Measurements from ENCODE around the gene SYT7. TPM values are rescaled to one million over a fixed set of nuclear protein-coding genes. Genes with fewer than 3 reads are reported as not detected.
A peak's percentile ranks its signal among the peaks of the same experiment; 100 is the strongest.

Gene SYT7
- total RNA-seq, 2 donors from 2014 or later, result 2.0 to 3.4 TPM

DNA sequence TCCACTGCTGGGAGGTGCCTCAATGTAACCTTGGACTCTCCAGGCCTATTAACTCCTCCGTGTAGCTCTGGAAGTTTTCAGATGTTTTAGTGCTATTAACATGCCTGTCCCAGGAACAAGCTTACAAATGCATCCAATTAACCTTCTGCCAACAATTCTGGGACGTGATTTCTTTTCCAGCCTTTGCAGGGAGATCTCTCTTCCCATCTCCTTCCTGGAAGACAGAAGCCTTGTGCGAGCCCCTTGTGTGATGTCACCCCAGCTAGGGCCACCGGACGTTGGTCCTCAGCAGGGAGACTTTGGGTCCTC lies 47.7 kb upstream of the SYT7 start:
- Histone ChIP-seq H3K9ac (ENCODE audit: extremely low read depth, low read length, poor library complexity, severe bottlenecking) (no peak overlapping the region), H3K27ac (ENCODE audit: low read depth, low read length) (no peak overlapping the region), H3K27me3 (ENCODE audit: control insufficient read depth, insufficient read depth, low read length, poor library complexity, severe bottlenecking) (no peaks in the 10 kb centered on the region), H3K4me3 (ENCODE audit: low read length) (no peak overlapping the region), H3K4me1 (ENCODE audit: control insufficient read depth, insufficient read depth, low read length) (no peaks in the 10 kb centered on the region), H3K9me3 (ENCODE audit: control insufficient read depth, low read length) (no peaks in the 10 kb centered on the region), H3K36me3 (ENCODE audit: control insufficient read depth, insufficient read depth, low read length) (no peaks in the 10 kb centered on the region)
- WGBS, 2 experiments (ENCODE audit: insufficient coverage in 1 of 2, insufficient read length in 1 of 2), result 86 to 90% methylated on average over 1 to 5 of the region's 5 CpGs
- no peak for DNase-seq
- H3K4me1 Mint-ChIP-seq, result peaks cover 9% of the 10 kb centered on the region
- H3K27me3 Mint-ChIP-seq (ENCODE audit: insufficient read depth), result no peaks in the 10 kb centered on the region
- no peaks in the 10 kb centered on the region for H3K36me3 Mint-ChIP-seq (ENCODE audit: low read depth)
- no peak overlapping the region for H3K4me3 Mint-ChIP-seq
- TF ChIP-seq, protein P1, sequence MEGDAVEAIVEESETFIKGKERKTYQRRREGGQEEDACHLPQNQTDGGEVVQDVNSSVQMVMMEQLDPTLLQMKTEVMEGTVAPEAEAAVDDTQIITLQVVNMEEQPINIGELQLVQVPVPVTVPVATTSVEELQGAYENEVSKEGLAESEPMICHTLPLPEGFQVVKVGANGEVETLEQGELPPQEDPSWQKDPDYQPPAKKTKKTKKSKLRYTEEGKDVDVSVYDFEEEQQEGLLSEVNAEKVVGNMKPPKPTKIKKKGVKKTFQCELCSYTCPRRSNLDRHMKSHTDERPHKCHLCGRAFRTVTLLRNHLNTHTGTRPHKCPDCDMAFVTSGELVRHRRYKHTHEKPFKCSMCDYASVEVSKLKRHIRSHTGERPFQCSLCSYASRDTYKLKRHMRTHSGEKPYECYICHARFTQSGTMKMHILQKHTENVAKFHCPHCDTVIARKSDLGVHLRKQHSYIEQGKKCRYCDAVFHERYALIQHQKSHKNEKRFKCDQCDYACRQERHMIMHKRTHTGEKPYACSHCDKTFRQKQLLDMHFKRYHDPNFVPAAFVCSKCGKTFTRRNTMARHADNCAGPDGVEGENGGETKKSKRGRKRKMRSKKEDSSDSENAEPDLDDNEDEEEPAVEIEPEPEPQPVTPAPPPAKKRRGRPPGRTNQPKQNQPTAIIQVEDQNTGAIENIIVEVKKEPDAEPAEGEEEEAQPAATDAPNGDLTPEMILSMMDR (conservative IDR thresholded peaks at IDR 0.05), result no peak
- no peaks in the 10 kb centered on the region for H3K9me3 Mint-ChIP-seq
- H3K27ac Mint-ChIP-seq, result no peak overlapping the region

DNA sequence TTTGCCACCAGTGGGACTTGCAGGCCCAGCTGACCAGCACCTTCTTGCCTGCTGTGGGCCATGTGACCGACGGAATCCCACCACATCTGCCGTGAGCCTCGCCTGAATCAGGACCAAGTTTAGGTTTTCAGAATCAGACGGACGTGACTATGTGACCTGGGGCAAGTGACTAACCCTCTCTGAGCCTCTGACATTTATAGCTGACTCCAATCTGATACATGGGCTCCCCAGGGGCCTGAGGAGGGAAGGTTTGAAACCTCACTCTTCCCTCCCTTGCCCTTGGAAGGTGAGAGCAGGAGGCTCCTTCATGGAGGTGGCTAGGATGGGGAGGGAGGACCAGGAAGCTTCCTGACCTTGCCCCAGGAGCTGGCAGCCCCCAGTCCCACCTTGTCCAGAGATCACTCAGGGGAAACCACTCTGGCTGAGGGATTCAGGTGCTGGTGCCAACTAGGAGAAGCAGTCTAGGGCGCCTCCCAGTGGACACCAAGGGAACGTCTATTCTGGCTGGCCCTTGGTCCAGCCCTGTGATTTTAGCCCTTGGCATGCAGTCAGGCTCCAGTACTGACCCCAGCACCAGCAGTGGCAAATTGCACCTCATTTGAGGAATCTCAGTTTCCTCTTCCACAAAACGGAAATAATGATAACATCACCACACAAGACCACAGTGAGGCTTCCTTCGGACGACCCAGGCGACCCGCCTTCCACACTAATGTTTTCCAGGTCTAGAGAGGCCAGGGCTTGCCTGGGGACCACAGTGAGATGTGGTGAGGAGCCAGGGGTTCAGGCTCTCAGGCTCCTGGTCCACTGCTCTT lies 47.2 kb upstream of the SYT7 start:
- no peaks in the 10 kb centered on the region for H3K27me3 ChIP-seq (ENCODE audit: control insufficient read depth, insufficient read depth, low read length, poor library complexity, severe bottlenecking)
- DNase-seq, result peak; percentile 93
- H3K36me3 ChIP-seq (ENCODE audit: control insufficient read depth, insufficient read depth, low read length), result no peaks in the 10 kb centered on the region
- H3K27ac ChIP-seq (ENCODE audit: low read depth, low read length), result no peak overlapping the region
- Mint-ChIP-seq H3K4me3 (no peak overlapping the region), H3K27me3 (ENCODE audit: insufficient read depth) (no peaks in the 10 kb centered on the region), H3K9me3 (no peaks in the 10 kb centered on the region), H3K36me3 (ENCODE audit: low read depth) (no peaks in the 10 kb centered on the region), H3K27ac (no peak overlapping the region), H3K4me1 (peaks cover 9% of the 10 kb centered on the region)
- no peaks in the 10 kb centered on the region for H3K9me3 ChIP-seq (ENCODE audit: control insufficient read depth, low read length)
- H3K9ac ChIP-seq (ENCODE audit: extremely low read depth, low read length, poor library complexity, severe bottlenecking), result no peak overlapping the region
- no peaks in the 10 kb centered on the region for H3K4me1 ChIP-seq (ENCODE audit: control insufficient read depth, insufficient read depth, low read length)
- H3K4me3 ChIP-seq (ENCODE audit: low read length), result no peak overlapping the region
- TF ChIP-seq, protein P1 (conservative IDR thresholded peaks at IDR 0.05), result peak; percentile 97
- 64 to 71% methylated on average over 12 to 13 of the region's 13 CpGs for WGBS, 2 experiments (ENCODE audit: insufficient coverage in 1 of 2, insufficient read length in 1 of 2)

DNA sequence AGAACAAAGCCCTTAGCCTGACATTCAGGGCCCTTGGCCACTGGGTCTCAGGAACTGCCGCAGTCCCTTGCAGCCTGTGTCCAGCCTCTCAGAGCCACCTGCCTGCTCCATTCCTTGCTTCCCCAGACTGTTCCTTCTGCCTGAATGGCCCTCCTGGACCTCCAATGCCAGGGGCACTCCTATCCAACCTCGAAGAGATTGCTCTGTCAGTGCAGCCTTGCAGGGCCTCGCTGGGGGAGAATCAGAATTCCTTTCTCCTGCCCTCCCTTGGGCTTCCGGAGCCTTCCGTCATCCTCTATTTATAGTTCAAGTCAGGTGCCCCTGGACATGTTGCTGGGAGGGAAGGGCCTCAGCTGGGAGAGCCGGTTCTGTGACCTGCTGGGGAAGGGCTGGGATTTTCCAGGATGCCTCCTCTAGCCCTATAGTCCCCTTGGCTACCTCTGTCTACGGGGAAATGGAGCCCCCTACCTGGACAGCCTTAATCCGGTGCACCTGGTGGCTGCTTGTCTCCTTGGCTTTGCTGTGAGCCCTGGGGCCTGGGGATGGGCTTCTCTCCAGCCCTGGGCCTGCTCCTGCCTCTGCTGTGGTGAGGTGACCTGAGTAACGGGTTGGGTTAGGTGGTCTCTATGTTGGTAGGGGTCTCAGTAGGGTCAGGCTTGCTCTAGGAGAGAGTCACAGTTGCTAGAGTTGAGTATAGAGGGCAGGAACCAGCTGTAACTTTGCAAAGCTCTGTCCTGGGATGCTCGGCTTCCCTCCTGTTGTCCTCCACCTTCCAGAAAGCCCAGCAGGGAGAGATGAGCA lies 45.9 kb upstream of the SYT7 start:
- Histone ChIP-seq H3K27me3 (ENCODE audit: control insufficient read depth, insufficient read depth, low read length, poor library complexity, severe bottlenecking) (no peaks in the 10 kb centered on the region), H3K36me3 (ENCODE audit: control insufficient read depth, insufficient read depth, low read length) (no peaks in the 10 kb centered on the region), H3K9ac (ENCODE audit: extremely low read depth, low read length, poor library complexity, severe bottlenecking) (no peak overlapping the region), H3K4me1 (ENCODE audit: control insufficient read depth, insufficient read depth, low read length) (no peaks in the 10 kb centered on the region), H3K9me3 (ENCODE audit: control insufficient read depth, low read length) (no peaks in the 10 kb centered on the region), H3K4me3 (ENCODE audit: low read length) (no peak overlapping the region), H3K27ac (ENCODE audit: low read depth, low read length) (no peak overlapping the region)
- Mint-ChIP-seq H3K27me3 (ENCODE audit: insufficient read depth) (no peaks in the 10 kb centered on the region), H3K27ac (peak overlapping the region; percentile 74), H3K4me3 (no peak overlapping the region), H3K36me3 (ENCODE audit: low read depth) (no peaks in the 10 kb centered on the region), H3K4me1 (peaks cover 9% of the 10 kb centered on the region), H3K9me3 (no peaks in the 10 kb centered on the region)
- TF ChIP-seq, protein P1 (conservative IDR thresholded peaks at IDR 0.05), result peak; percentile 48
- 74 to 79% methylated on average over 5 to 10 of the region's 10 CpGs for WGBS, 2 experiments (ENCODE audit: insufficient coverage in 1 of 2, insufficient read length in 1 of 2)
- peak; percentile 87 for DNase-seq

Measured in endodermal cell (in vitro differentiated cells).